Neural progenitor cell (in vitro differentiated cells): ENCODE results near the gene IQSEC1.

Experiments
- CTCF ChIP-seq: fragments of 200-600 bp; sonication (generic); IDR thresholded peaks from 2 replicates; pipeline ENCODE4 v1.5.1; 2017; ENCODE audit warnings: antibody characterized with exemption, mild to moderate bottlenecking
- EZH2 ChIP-seq: fragments of 200-600 bp; sonication (generic); IDR thresholded peaks from 2 replicates; pipeline ENCODE4 v1.6.1; 2017; ENCODE audit warnings: antibody characterized with exemption, mild to moderate bottlenecking, moderate library complexity
- EZH2phosphoT487 ChIP-seq: fragments of 200-600 bp; sonication (generic); IDR thresholded peaks from 2 replicates; pipeline ENCODE4 v1.6.1; 2017; ENCODE audit warnings: antibody characterized with exemption

- TF ChIP-seq CTCF, result no peak
- TF ChIP-seq EZH2phosphoT487, result no peak
- no peak for TF ChIP-seq EZH2
Measured at GRCh38 chr3:12931273-12931905, 141.8 kb downstream of the IQSEC1 start.
